Measurements from ENCODE around the gene BICRA. TPM values are rescaled to one million over a fixed set of nuclear protein-coding genes. Genes with fewer than 3 reads are reported as not detected.

The BICRA gene
- total and polyA plus RNA-seq, 2 experiments from 2014 or later = 3.4 to 5.4 TPM

- WGBS (ENCODE audit: low lambda C conversion rate, missing lambda C conversion rate) = 96% methylated on average over 27 of the region's 27 CpGs
- Histone ChIP-seq H3K9me3 (ENCODE audit: low read depth) (no peaks in the 10 kb centered on the region), H3K27me3 (no peaks in the 10 kb centered on the region), H3K36me3 (replicated peaks; ENCODE audit: insufficient read depth, low read depth) (no peaks in the 10 kb centered on the region), H3K4me1 (ENCODE audit: insufficient read depth) (peaks cover 3% of the 10 kb centered on the region), H3K9me2 (replicated peaks; ENCODE audit: insufficient read depth) (no peaks in the 10 kb centered on the region), H3K27ac (no peak overlapping the region), H4K20me1 (ENCODE audit: insufficient read depth, poor library complexity, severe bottlenecking) (peaks cover 13% of the 10 kb centered on the region), H3K4me3 (no peak overlapping the region), H2AFZ (no peak overlapping the region), H3K4me2 (no peak overlapping the region), H3K79me2 (peaks cover 16% of the 10 kb centered on the region)
- no peak for DNase-seq (ENCODE audit: low spot score)
- TF ChIP-seq EZH2phosphoT487 (IDR thresholded peaks at IDR 0.05; ENCODE audit: low read depth, severe bottlenecking, unreplicated experiment) (no peak), EZH2 (IDR thresholded peaks at IDR 0.05; ENCODE audit: borderline replicate concordance) (no peak)
- TF ChIP-seq, protein P1, sequence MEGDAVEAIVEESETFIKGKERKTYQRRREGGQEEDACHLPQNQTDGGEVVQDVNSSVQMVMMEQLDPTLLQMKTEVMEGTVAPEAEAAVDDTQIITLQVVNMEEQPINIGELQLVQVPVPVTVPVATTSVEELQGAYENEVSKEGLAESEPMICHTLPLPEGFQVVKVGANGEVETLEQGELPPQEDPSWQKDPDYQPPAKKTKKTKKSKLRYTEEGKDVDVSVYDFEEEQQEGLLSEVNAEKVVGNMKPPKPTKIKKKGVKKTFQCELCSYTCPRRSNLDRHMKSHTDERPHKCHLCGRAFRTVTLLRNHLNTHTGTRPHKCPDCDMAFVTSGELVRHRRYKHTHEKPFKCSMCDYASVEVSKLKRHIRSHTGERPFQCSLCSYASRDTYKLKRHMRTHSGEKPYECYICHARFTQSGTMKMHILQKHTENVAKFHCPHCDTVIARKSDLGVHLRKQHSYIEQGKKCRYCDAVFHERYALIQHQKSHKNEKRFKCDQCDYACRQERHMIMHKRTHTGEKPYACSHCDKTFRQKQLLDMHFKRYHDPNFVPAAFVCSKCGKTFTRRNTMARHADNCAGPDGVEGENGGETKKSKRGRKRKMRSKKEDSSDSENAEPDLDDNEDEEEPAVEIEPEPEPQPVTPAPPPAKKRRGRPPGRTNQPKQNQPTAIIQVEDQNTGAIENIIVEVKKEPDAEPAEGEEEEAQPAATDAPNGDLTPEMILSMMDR (IDR thresholded peaks at IDR 0.05; ENCODE audit: poor library complexity) = no peak
Measured at GRCh38 chr19:47752440-47753211, 143.7 kb downstream of the BICRA start.

Small RNA genes within 50 kb of the gene (small RNA-seq; reads per million reads assigned to genes)
- not detected for gene RN7SL322P

Other genes with a start within 250 kb of the BICRA start
- gene MEIS3, start 189.6 kb upstream of the BICRA start, total RNA-seq = 18.4 and 21.2 TPM in 2 replicates
- gene MEIS3, start 189.6 kb upstream of the BICRA start, polyA plus RNA-seq = 40.6 and 47.0 TPM in 2 replicates
- gene SLC8A2, start 137.2 kb upstream of the BICRA start, total RNA-seq = 1.1 and 1.2 TPM in 2 replicates
- 0.24 and 0.40 TPM in 2 replicates for gene SLC8A2, start 137.2 kb upstream of the BICRA start, polyA plus RNA-seq
- gene KPTN, start 124.9 kb upstream of the BICRA start, total RNA-seq = 8.3 and 10.1 TPM in 2 replicates
- gene KPTN, start 124.9 kb upstream of the BICRA start, polyA plus RNA-seq = 22.6 and 25.4 TPM in 2 replicates
- 89.8 and 106 TPM in 2 replicates for gene NAPA, start 94.1 kb upstream of the BICRA start, total RNA-seq
- 192 and 229 TPM in 2 replicates for gene NAPA, start 94.1 kb upstream of the BICRA start, polyA plus RNA-seq
- gene ZNF541, start 36.0 kb upstream of the BICRA start, total RNA-seq = 0.43 TPM in 1 of 2 replicates, not detected in the other
- 0.05 and 0.84 TPM in 2 replicates for gene ZNF541, start 36.0 kb upstream of the BICRA start, polyA plus RNA-seq
- gene EHD2, start 104.3 kb downstream of the BICRA start, total RNA-seq = 17.8 and 20.8 TPM in 2 replicates
- 104 and 120 TPM in 2 replicates for gene EHD2, start 104.3 kb downstream of the BICRA start, polyA plus RNA-seq
- gene NOP53, start 136.4 kb downstream of the BICRA start, total RNA-seq = 93.3 and 139 TPM in 2 replicates
- 91.5 and 96.7 TPM in 2 replicates for gene NOP53, start 136.4 kb downstream of the BICRA start, polyA plus RNA-seq
- 140 and 143 TPM in 2 replicates for gene SELENOW, start 169.6 kb downstream of the BICRA start, total RNA-seq
- 215 and 217 TPM in 2 replicates for gene SELENOW, start 169.6 kb downstream of the BICRA start, polyA plus RNA-seq
- not detected in 2 replicates for gene TPRX1, start 195.4 kb downstream of the BICRA start, total RNA-seq
- not detected in 2 replicates for gene TPRX1, start 195.4 kb downstream of the BICRA start, polyA plus RNA-seq
- gene CRX, start 212.8 kb downstream of the BICRA start, total RNA-seq = not detected in 2 replicates
- gene CRX, start 212.8 kb downstream of the BICRA start, polyA plus RNA-seq = 0.09 and 0.15 TPM in 2 replicates

All from hepatocyte (in vitro differentiated cells).